Thyroid gland (tissue), 4 donors: ENCODE results near the gene CSNK2A1.

Source experiments
- POLR2A ChIP-seq, 2 donors: fragments of 450-650 bp; IDR thresholded peaks; one replicate each; pipeline ENCODE4 v1.6.1; 2017; ENCODE audit warnings: antibody characterized with exemption in 2 of 2, mild to moderate bottlenecking in 2 of 2, moderate library complexity in 1 of 2
- TF ChIP-seq, protein P1 (sequence below), 6 experiments: fragments of 200-600 bp in 3 of 6; fragments of 450-650 bp in 3 of 6; sonication (generic) in 3 of 6; IDR thresholded peaks; one replicate each; pipeline ENCODE4 v1.5.1; 2016 to 2019; ENCODE audit warnings: antibody characterized with exemption in 6 of 6, mild to moderate bottlenecking in 2 of 6, inconsistent platforms in 1 of 6, moderate library complexity in 1 of 6

- TF ChIP-seq, protein P1, sequence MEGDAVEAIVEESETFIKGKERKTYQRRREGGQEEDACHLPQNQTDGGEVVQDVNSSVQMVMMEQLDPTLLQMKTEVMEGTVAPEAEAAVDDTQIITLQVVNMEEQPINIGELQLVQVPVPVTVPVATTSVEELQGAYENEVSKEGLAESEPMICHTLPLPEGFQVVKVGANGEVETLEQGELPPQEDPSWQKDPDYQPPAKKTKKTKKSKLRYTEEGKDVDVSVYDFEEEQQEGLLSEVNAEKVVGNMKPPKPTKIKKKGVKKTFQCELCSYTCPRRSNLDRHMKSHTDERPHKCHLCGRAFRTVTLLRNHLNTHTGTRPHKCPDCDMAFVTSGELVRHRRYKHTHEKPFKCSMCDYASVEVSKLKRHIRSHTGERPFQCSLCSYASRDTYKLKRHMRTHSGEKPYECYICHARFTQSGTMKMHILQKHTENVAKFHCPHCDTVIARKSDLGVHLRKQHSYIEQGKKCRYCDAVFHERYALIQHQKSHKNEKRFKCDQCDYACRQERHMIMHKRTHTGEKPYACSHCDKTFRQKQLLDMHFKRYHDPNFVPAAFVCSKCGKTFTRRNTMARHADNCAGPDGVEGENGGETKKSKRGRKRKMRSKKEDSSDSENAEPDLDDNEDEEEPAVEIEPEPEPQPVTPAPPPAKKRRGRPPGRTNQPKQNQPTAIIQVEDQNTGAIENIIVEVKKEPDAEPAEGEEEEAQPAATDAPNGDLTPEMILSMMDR (IDR thresholded peaks at IDR 0.05): no peak
- TF ChIP-seq POLR2A (IDR thresholded peaks at IDR 0.05): no peak
These were observed 109.4 kb downstream of the CSNK2A1 start for GRCh38 chr20:434221-434620.
